HG03025 (cell line): ENCODE measurements around the gene CNP.

Source experiments
- ATAC-seq: cut with Tn5 transposase; IDR thresholded peaks from one replicate; pipeline ENCODE4 v1.9.1; 2021; ENCODE audit warnings: mild to moderate bottlenecking, moderate library complexity; ENCODE audit not compliant: unreplicated experiment, low FRiP score

The CNP gene

GRCh38 chr17:41939693-41940090 lies 26.9 kb upstream of the CNP start:
- ATAC-seq = no peak

DNA sequence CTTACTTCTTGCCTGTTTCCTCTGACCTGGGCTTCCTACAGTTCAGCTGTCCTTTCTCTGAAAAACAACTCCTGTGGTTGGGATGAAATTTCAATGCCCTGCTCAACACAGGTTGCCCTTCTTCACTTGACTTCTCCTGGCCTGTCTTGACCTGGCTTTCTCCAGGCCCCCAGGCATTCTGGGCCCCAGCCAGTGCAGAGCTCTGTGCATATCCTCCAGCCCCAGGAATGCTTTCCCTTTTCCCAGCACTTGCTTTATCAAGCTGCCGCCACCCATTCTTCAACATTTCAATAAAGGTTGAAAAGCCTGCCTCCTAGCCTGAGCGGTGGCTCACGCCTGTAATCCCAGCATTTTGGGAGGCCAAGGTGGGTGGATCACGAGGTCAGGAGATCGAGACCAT lies 25.4 kb upstream of the CNP start:
- ATAC-seq = no peak

GRCh38 chr17:41942626-41943373 lies 23.8 kb upstream of the CNP start:
- no peak for ATAC-seq

DNA sequence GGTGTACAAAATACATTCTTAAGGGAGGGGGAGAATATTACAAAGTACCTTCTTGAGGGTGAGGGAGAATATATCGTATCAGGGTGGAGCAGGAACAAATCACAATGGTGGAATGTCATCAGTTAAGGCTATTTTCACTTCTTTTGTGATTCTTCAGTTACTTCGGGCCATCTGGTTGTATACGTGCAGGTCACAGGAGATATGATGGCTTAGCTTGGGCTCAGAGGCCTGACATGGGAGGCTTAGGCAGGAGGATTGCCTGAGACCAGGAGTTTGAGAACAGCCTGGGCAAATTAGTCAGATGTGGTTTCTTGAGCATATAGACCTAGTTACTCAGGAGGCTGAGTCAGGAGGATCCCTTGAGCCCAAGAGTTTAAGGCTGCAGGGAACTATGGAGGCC lies 23.1 kb upstream of the CNP start:
- no peak for ATAC-seq

- no peak for ATAC-seq
Observed at GRCh38 chr17:41944943-41945342, 21.7 kb upstream of the CNP start.

- no peak for ATAC-seq
Observed at GRCh38 chr17:41948762-41949460, 17.7 kb upstream of the CNP start.

DNA sequence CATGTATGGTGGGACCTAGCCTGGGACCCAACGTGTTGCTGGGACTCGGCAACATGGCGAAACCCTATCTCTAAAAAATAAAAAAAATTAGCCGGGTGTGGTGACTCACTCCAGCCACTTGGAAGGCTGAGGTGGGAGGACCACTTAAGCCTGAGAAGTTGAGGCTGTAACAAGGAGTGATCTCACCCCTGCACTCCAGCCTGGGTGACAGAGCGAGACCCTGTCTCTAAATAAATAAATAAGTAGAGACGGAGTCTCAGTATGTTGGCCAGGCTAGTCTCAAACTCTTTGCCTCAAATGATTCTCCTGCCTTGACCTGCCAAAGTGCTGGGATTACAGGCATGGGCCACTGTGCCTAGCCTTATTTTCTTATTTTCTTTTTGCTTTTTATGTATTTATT lies 10.1 kb upstream of the CNP start:
- no peak for ATAC-seq

DNA sequence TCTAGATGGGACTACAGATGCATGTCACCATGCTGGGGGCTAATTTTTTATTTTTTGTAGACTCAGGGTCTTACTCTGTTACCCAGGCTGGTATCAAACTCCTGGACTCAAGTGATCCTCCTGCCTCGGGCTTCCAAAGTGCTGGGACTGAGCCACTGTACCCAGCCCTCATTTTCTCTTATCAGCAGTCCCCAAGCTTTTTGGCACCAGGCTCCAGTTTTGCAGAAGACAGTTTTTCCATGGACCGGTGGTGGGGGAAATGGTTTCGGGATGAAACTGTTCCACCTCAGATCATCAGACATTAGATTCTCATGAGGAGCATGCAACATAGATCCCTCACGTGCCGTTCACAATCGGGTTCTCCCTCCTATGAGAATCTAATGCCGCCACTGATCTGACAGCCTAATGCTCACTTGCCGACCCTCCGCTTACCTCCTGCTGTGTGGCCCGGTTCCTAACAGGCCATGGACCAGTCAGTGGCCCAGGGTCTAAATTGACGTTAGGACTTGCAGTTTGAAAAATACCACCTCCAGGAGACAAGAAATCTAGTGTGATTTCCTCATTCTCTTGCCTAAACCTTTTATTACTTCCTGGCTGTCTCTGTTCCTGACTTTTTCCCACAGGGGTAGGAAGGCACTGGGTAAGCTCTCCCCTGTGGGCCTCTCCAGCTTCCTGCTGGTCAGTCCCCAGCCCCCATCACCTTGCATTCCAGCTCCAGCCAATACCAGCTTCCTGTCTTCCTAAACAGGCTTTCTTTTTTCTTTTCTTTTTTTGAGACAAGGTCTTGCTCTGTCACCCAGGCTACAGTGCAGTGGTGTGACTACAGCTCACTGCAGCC lies 9.3 kb upstream of the CNP start:
- ATAC-seq = no peak

GRCh38 chr17:41957869-41958439 lies 8.6 kb upstream of the CNP start:
- ATAC-seq = no peak

- no peak for ATAC-seq
Observed at GRCh38 chr17:41959030-41959335, 7.6 kb upstream of the CNP start.

- no peak for ATAC-seq
Observed at GRCh38 chr17:41959336-41960095, 7.1 kb upstream of the CNP start.

GRCh38 chr17:41962111-41962510 lies 4.5 kb upstream of the CNP start:
- ATAC-seq = no peak

GRCh38 chr17:41962768-41963434 lies 3.7 kb upstream of the CNP start:
- no peak for ATAC-seq

GRCh38 chr17:41965694-41966462 lies 717 bp upstream of the CNP start:
- ATAC-seq = no peak

- peak; percentile 8 for ATAC-seq
Observed at GRCh38 chr17:41967141-41967920, 736 bp downstream of the CNP start.

- ATAC-seq = no peak
Observed at GRCh38 chr17:41967921-41968578, 1.5 kb downstream of the CNP start.

GRCh38 chr17:41968676-41969075 lies 2.1 kb downstream of the CNP start:
- no peak for ATAC-seq

DNA sequence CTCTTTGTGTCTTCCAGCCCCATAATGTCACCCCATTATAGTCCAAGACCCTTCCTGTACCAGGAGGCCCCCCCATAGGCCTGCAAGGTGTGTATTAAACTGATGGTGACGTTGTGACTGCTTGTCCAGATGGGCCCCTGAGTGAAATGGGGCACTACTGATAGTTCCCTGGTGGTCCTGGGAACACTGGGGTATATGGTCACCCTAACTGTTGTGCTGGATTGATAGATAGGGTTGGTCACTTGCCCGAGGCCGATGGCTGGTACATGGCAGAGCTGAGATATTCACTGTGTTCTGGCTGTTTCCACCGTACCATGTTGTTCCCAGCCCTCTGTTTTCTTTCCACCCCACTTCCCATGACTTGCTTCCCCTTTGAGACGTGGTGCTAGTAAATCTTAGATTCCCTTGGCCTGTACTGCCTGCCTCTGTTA lies 4.3 kb downstream of the CNP start:
- no peak for ATAC-seq
